Activated CD8-positive, alpha-beta memory T cell treated with anti-CD3 and anti-CD28 coated beads for 48 hours (primary cell): Measurements from ENCODE around the gene SLC25A21.
"Not testable (repeated sequence)": the region's sequence is repeated elsewhere in the genome, so short reads cannot be mapped to it uniquely, and the experiment has no call there.

ENCODE experiments used
- DNase-seq, 3 experiments: peaks; one replicate each; pipeline ENCODE4 v3.0.0-alpha.2; 2020; ENCODE audit warnings: low read depth in 2 of 3, low spot score in 2 of 3

The SLC25A21 gene

GRCh38 chr14:36996133-36996856, 176.1 kb downstream of the SLC25A21 start:
- no peak for DNase-seq

DNA sequence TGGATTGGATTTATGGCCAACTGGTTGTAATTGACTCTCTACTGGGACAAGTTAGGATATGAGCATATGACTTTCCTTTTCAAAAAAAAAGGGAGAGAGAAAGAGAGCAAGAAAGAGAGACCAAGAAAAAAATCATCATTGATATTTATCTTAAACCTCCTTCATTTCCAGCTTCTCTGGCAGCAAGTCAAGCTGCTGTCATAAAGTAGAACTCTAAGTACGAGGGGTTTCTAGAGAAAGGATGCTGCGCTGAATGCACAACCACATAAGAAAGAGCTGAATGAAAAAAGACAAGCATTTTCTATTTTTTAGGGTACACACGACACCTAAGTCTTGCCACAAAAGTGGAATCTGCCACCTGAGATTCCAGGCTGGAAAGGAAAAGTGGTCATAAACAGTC, 182.6 kb downstream of the SLC25A21 start:
- no peak for DNase-seq

GRCh38 chr14:36988989-36989388, 183.4 kb downstream of the SLC25A21 start:
- DNase-seq = no peak

GRCh38 chr14:36988568-36988967, 183.8 kb downstream of the SLC25A21 start:
- no peak for DNase-seq

DNA sequence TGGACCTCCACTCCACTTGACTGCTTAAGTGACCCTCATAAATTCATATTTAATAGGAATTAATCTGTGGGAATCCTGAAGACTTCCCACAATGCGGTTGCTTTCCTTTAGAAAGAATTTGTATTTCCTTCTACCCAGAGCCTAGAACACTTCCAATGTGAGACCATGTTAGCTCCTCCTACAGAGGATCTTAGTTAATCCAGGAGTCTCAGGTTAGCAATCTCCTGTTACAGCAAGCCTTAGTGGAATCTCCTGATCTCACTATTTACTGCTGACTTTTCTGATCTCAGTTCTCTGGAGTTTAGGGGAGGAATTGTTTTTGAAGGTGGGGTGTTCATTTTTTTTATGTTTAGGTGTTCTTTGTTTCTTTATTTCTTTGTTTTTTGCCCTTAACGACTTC, 186.0 kb downstream of the SLC25A21 start:
- DNase-seq = no peak

GRCh38 chr14:36981832-36982529, 190.4 kb downstream of the SLC25A21 start:
- DNase-seq = no peak

DNA sequence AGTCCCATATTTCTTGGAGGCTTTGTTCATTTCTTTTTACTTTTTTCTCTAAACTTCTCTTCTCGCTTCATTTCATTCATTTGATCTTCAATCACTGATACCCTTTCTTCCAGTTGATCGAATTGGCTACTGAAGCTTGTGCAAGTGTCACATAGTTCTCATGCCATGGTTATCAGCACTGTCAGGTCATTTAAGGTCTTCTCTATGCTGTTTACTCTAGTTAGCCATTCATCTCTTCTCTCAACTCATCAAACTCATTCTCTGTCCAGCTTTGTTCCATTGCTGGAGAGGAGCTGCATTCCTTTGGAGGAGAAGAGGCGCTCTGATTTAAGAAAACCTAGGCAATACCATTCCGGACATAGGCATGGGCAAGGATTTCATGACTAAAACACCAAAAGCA, 192.0 kb downstream of the SLC25A21 start:
- DNase-seq = not testable (repeated sequence)

GRCh38 chr14:36979863-36980262, 192.5 kb downstream of the SLC25A21 start:
- DNase-seq = no peak

GRCh38 chr14:36976571-36977023, 195.8 kb downstream of the SLC25A21 start:
- no peak for DNase-seq

- no peak for DNase-seq
These were observed 196.6 kb downstream of the SLC25A21 start for GRCh38 chr14:36975834-36976233.

DNA sequence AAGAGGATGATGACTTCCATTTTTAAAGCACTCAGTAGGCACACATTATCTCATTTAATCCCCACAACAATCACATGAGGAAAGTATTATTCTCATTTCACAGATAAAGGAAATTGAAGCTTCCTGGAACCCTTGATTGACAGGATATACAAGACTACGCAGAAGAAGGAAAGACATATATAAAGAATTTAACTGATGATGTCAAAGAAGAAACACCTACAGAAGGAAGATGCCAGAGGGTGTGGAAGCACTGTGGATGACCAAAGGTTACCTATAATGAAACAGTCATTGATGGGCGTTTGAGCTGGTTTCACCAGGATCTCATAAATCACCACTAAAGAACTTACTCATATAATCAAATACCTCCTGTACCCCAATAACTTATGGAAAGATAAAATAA, 197.4 kb downstream of the SLC25A21 start:
- no peak for DNase-seq

DNA sequence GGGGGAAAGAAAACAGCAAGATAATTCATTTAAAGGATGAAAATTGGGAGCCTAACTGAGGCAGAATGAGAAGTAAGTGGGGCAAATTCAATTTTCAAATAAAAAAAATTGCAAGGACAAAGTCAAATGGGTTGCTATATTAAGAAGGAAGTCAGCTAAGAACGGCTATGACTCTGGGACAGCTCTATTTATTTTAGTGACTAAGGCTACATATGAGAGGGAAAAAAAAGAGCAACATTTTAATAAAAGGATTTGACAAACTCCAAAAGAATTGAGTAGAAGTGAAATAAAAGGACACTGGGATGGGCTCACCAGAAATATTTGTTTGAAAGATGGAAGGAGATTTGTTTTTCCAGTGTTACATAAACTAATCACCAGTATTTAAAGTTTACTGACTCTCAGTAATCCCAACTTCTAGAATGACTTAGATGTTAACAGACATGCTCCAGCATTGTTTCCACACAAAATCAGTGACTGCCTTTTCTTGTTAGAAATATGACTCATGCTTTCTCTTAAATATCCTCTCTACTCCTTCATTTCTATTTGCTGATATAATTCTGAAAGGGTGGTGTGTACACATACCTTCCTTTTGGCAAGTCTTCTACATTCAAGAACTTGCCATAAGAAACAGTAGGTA, 198.5 kb downstream of the SLC25A21 start:
- no peak for DNase-seq

GRCh38 chr14:36971263-36971855, 201.0 kb downstream of the SLC25A21 start:
- DNase-seq = no peak

- no peak for DNase-seq
These were observed 204.4 kb downstream of the SLC25A21 start for GRCh38 chr14:36967892-36968555.

DNA sequence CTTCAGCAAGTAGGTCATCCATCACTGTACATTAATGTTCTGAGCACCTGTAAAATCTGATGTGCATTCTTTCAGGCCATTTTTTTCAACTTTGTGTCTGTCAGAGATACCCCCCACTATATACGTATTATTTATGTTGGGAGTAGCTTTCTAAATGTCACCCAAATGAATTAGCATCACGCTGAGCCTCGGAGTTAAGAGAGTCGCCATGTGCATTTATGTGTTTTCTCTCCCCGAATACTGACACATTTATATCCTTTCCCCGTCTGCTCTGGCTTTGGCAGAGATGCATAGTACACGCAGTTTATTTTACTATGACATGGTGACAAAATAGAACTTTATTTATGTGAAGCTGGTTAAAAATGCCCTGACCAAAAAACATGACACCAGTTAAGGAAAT, 216.4 kb downstream of the SLC25A21 start:
- no peak for DNase-seq

DNA sequence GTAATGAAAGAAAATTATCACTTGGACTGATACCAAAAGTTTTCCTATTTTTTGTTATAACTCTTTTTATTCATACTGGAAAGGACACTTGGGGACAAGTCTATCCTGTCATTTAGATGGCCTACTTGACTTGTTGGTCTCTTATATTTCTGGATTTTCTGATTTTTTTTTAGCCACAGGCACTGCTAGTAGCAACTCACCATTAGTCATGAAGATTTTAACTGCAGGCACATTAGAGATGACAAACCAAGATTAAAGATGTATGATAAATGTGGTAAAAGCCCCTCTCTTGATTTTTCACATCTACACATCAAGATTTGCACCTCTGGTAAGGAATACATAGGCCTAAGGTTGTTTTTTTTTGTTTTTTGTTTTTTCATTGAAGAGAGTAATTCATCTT, 217.0 kb downstream of the SLC25A21 start:
- no peak for DNase-seq

DNA sequence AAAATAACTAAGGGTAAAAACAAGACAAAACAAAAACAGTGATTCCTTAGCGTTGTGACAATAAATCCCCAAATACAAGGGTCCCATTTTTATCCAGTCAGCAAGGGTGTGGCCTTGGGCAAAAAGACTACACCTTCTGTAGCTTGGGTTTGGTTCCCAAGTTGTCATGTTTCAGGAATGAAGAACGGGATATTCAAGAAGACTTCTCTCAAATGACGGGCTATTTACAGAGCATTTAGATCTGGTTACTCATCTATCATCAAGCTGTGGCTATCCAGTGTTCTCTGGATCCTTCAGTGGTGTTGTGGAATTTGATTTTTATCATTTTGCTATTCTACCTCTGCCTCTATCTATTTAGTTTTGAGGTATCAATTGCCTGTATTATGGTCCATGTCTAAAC, 219.7 kb downstream of the SLC25A21 start:
- no peak for DNase-seq

GRCh38 chr14:36951380-36951911, 221.0 kb downstream of the SLC25A21 start:
- DNase-seq = no peak

DNA sequence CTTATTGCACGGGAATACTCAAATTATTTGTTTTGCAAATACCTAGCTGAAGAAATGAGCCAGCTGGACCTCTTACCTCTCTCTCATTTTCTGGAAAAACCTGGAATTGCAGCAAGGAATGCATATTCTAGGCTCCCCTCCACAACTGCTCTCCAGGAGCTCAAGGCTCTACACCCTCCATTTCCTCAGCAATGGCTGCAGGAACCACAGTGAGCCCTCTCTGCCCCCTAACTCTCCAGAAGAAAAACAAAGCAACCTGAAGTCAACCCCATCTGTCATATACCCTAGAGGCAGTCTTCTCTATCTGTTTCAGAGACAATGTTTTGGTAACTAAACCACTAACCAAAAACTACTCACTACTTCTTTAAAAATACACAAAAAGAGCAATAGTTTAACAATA, 221.6 kb downstream of the SLC25A21 start:
- no peak for DNase-seq

- DNase-seq = no peak
These were observed 223.0 kb downstream of the SLC25A21 start for GRCh38 chr14:36949371-36949770.
